ENCODE measurements around the gene RAB30. TPM values are rescaled to one million over a fixed set of nuclear protein-coding genes. Genes with fewer than 3 reads are reported as not detected.

The RAB30 gene
- total RNA-seq, 1 donor from 2014 or later, result 24.7 TPM

DNA sequence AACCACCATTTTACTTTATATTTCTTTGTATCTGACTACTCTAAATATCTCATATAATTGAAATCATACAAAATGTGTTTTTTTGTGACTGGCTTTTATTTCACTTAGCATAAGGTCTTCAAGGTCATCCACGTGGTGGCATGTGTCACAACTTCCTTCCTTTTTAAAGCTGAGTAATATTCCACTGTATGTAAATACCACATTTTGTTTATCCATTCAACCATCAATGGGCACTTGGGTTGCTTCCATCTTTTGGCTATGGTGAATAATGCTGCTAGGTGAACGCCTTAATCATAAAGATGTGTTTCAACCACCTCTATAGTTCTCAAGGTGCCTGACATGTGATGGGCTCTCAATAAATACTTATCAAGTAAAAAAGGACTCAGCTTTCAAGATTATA is 15.5 kb downstream of the RAB30 start:
- intact Hi-C loops (cut with micrococcal nuclease), result no loop called here
- DNase-seq, result no peak

GRCh38 chr11:83054904-83055380 is 16.8 kb downstream of the RAB30 start:
- intact Hi-C loops (cut with micrococcal nuclease), result no loop called here
- no peaks in the 10 kb centered on the region for H3K36me3 ChIP-seq
- no peak overlapping the region for H3K27ac ChIP-seq (replicated peaks)
- H3K4me1 ChIP-seq, result peaks cover 72% of the 10 kb centered on the region
- no peak overlapping the region for H3K4me3 ChIP-seq
- no peak for DNase-seq
- H3K9me3 ChIP-seq (replicated peaks), result peaks cover 7% of the 10 kb centered on the region
- no peaks in the 10 kb centered on the region for H3K27me3 ChIP-seq (ENCODE audit: low read depth)
- TF ChIP-seq CTCF (IDR thresholded peaks at IDR 0.05; ENCODE audit: borderline replicate concordance), result no peak

More for the DNA sequence above, 15.5 kb downstream of the RAB30 start:
- Histone ChIP-seq H3K4me3 (no peak overlapping the region), H3K27ac (replicated peaks) (no peak overlapping the region), H3K27me3 (ENCODE audit: low read depth) (no peaks in the 10 kb centered on the region), H3K36me3 (no peaks in the 10 kb centered on the region), H3K9me3 (replicated peaks) (peaks cover under 1% of the 10 kb centered on the region), H3K4me1 (peaks cover 72% of the 10 kb centered on the region)
- TF ChIP-seq CTCF (IDR thresholded peaks at IDR 0.05; ENCODE audit: borderline replicate concordance), result no peak

DNA sequence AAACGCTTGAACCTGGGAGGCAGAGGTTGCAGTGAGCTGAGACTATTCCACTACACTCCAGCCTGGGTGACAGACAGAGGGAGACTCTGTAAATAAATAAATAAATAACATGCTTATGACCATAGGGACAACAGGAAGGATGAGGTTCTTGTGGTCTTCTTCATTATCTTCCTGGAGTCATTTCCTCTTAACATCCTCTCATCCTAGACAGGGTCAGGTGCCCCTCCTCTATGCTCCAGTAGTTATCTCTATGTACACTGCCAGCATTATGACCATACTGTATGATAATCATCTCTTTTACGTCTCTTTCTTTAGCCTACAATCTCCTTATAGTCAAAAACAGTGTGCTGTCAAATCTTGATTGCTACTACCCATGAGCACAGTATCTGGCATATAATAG is 17.7 kb downstream of the RAB30 start:
- peaks cover 72% of the 10 kb centered on the region for H3K4me1 ChIP-seq

DNA sequence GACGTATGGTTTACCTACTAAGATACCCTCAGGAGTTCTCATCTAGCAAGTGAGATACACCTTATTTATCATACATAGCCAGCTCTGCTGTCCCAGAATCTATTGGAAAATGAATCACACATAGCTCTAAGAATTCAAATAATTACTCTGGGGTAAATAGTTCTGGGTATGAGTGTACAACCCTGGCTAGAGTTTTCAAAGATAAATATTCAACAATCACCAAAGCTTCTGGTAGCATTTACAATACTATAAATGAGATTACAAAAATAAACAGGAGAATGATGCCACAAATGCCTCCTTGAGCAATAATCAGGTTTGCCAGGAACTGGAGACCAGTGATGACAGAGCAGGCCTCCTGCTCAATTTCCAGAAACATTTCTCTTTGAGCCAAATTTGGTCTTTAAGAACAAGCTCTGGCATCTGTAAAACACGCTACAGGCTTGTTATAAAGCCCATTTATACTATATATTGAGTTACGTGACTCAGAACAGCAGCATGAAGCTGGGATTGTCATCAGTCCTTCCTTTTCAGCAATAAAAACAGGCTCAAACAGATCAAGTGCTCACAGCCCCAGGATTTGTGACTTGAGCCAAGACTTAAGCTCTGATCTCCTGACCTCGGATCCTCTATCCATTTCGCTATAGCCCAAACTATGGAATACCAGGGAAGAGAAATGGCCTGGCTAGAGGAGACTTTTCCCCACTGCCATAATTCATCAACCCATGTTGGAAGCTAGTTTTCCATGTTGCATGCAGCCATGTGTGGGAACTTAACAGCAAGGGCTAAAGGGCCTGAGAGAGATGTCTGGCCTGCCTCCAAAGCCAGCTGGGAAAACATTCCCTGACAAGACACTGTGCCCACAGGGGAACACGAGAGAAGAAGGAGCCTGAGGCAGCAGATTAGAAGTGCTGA is 19.7 kb downstream of the RAB30 start:
- H3K9me3 ChIP-seq (replicated peaks), result peaks cover 7% of the 10 kb centered on the region
- intact Hi-C loops (cut with micrococcal nuclease), result no loop called here
- no peak for TF ChIP-seq CTCF (IDR thresholded peaks at IDR 0.05; ENCODE audit: borderline replicate concordance)
- H3K27ac ChIP-seq (replicated peaks), result peak overlapping the region; percentile 77
- no peaks in the 10 kb centered on the region for H3K36me3 ChIP-seq
- no peak overlapping the region for H3K4me3 ChIP-seq
- no peaks in the 10 kb centered on the region for H3K27me3 ChIP-seq (ENCODE audit: low read depth)
- peak; percentile 48 for DNase-seq
- H3K4me1 ChIP-seq, result peaks cover 74% of the 10 kb centered on the region

More for the DNA sequence above, 17.7 kb downstream of the RAB30 start:
- H3K36me3 ChIP-seq, result no peaks in the 10 kb centered on the region
- no peak overlapping the region for H3K4me3 ChIP-seq
- H3K9me3 ChIP-seq (replicated peaks), result peaks cover 7% of the 10 kb centered on the region
- H3K27ac ChIP-seq (replicated peaks), result peak overlapping the region; percentile 77
- intact Hi-C loops (cut with micrococcal nuclease), result no loop called here
- no peak for TF ChIP-seq CTCF (IDR thresholded peaks at IDR 0.05; ENCODE audit: borderline replicate concordance)
- no peaks in the 10 kb centered on the region for H3K27me3 ChIP-seq (ENCODE audit: low read depth)
- no peak for DNase-seq

DNA sequence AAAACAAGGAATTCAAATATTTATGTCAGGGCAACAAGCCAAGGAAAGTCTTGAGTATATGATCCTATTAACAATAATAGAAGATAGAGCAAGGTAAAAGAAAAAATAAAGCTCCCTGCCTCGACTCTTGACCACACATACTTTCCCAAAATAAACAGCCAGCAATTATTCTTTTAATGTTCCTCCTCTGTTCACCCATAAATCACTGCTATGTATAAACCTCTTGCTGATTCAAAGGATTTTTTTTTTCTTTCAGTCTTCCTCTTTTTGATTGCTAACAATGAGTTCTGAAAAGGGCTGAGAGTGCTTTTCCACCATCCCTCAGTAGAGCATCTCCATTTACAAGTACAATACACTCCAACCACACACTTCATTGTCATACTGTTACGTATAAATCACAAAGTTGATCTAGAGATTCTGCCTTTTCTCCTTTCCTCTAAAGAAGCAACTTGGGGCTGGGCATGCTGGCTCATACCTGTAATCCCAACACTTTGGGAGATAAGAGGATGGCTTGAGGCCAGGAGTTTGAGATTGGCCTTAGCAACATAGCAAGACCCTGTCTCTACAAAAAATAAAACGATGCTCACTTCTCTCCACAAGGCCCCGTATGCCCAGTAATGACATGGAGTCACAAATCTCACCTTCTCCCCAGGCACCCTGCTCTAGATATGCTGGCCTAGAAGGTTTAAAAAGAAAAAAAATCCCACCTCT is 24.0 kb downstream of the RAB30 start:
- H3K4me1 ChIP-seq, result peaks cover 73% of the 10 kb centered on the region
- intact Hi-C loops (cut with micrococcal nuclease), result no loop called here
- H3K9me3 ChIP-seq (replicated peaks), result peaks cover 7% of the 10 kb centered on the region
- H3K36me3 ChIP-seq, result no peaks in the 10 kb centered on the region
- no peak for TF ChIP-seq CTCF (IDR thresholded peaks at IDR 0.05; ENCODE audit: borderline replicate concordance)
- peak overlapping the region; percentile 70 for H3K27ac ChIP-seq (replicated peaks)
- no peaks in the 10 kb centered on the region for H3K27me3 ChIP-seq (ENCODE audit: low read depth)
- H3K4me3 ChIP-seq, result no peak overlapping the region
- no peak for DNase-seq

Data from left ventricle myocardium inferior (tissue), 1 donor.